Colon (tissue), 2 donors: Measurements from ENCODE around the gene PDGFA.

Experiments
- FAIRE-seq: peaks from 2 replicates; lab custom pipeline; 2012; peaks lifted over from hg19 to GRCh38; lab: Jason Lieb, UNC
- donor health status: control.
- donor health status: control.

PDGFA gene

DNA sequence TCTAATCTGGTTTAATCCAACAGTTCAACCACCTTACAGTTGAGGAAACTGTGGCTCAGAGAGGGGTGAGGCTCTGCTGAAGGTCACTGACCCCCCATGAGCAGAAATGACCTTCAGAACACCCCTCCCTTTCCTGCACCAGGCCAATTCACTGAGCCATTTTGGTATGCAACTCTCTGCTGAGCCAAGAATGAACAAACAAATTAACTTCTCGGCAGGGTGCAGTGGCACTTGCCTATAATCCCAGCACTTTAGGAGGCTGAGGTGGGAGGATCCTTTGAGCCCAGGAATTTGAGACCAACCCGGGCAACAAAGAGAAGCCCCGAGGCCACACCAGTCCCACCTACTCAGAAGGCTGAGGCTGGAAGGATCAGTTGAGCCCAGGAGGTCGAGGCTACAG, 29.8 kb downstream of the PDGFA start:
- FAIRE-seq = no peak

DNA sequence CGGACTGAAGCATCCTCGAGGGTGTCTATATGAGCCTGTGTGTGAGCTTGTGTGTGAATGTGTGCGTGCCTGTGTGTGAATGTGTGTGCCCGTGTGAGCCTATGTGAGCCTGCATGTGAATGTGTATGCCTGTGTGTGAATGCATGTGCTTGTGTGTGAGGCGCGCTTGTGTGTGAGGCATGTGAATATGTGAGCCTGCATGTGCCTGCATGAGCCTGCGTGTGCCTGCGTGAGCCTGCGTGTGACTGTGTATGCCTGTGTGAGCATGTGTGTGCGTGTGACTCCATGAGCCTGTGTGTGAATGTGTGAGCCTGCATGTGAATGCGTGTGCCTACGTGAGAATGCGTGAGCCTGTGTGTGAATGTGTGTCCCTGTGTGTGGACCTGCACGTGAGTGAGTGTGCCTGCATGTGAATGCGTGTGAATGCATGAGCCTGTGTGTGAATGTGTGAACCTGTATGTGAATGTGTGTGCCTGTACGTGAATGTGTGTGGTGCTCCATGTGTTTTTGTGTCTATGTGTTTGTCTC, 33.4 kb downstream of the PDGFA start:
- FAIRE-seq = no peak

DNA sequence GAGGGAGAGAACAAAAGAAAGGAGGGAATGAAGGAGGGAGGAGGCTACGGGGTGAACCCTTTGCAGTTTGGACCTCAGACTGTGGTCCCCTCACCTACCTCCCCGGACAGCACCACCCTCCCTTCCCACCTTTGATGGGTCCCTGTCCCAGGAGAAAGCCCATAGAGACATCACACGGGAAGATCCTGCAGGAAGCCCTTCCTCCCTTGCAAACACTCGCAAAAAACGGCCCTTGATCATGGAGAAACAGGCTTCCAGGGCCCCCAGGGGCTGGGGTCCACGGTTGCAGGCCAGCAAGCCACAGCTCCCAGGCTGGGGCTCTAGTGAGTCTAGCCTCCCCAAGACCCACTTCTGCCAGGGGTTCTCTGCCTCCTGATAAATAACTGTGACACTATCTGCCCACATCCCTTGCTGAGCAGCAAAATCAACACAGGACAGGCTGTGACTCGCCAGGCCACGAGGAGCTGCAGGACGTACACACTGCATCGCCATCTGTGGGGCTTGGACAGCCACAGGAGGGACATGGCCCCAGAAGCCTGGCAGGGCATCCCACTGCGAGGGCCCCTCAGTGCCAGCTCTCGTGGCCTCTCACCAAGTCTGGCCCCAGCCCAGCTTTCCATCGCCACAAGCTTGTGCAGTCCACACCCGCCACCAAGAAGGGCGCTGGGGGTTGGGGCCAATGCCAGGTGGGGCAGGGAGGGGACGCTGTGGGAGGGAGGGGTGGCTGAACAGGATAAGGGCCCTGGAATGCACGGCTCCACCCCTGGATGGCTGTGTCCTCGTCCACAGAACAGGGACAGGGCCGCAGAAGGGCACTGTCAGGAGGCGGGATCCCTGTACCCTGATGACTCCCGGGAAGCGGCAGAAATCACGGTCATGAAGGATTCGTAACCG, 34.2 kb downstream of the PDGFA start:
- FAIRE-seq = no peak

DNA sequence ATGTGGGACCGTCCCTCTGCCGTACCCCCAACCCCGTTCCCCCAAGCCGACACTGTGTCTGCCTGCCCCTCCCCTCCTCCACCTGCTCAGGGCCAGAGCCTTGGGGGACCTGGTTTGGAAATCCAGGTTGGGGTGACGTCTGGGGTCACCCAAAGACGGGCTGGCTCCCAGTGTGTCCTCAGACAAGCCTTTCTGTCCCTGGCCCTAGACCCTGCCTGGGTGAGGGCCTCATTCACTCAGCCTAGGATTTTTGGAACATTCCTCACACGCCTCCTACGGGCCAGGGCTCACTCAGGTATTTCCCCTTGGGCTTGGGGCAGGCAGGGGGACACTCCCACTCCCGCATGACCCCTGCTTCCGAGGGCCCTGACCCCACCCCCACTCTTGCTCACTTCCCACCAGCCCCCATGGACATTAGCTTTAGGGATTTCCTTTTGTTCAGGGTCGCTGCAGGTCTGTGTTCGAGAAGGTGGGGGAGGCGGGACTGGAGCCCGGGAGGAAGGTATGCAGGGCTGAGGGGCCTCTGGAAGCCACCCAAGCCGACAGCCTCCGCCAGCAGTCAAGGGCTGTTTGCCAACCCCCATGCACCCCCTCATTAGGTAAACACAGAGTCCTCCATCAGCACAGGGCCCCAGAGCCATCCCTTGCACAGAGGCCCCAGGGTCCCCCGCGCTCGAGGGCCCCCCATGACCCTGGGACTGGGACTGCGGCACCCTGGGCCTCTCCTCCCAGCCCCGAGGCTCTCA, 35.1 kb downstream of the PDGFA start:
- no peak for FAIRE-seq

DNA sequence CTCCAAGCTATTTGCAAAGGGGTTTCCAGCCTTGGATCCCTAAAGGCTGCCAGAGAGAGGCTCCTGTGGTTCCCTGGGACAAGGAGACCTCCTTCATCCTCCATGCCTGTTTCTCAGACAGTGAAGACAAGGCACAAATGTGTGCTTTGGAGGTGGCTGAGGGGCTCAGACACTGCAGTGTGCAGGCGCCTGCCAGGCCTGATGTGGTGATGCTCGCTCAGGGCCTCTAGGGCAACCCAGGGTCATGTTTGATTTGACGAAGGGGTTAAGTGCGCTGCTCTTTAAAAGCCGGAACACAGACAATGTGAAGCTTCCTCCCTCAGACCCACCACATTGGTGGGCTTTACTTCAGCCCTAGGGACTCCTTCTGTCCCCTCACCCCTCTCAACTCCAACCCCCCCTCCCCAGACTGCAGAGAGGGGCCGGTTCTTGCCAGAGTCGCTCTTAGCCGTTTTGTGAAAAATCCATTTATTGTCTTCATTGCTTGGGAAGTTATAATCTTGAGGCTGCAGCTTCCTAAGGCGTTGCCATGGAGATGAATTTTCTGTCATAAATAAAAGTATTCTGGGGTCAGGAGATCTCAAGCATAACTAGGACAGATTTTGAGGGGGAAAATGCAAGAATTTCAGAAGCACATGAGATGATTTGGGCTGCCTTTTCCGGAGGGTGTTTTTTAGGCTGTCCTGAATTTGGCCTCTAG, 35.8 kb downstream of the PDGFA start:
- FAIRE-seq = no peak

DNA sequence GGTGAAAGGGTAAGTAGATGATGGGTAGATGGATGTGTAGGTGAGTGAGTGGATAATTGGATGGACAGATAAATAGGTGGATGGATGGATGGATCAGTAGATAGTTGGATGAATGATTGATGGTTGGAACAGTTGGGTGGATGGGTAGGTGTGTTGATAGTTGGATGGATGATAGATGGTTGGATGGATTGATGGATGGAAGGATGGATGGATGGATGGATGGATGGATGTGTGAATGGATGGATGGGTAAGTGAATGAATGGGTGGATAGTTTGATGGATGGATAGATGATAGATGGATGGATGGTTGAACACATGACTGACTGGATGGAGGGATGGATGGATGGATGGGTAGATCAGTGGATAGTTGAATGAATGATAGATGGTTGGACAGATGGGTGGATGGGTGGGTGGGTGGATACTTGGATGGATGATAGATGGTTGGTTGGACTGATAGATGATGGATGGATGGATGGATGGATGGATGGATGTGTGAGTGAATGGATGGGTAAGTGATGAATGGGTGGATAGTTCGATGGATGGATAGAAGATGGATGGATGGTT, 37.0 kb downstream of the PDGFA start:
- FAIRE-seq = no peak

DNA sequence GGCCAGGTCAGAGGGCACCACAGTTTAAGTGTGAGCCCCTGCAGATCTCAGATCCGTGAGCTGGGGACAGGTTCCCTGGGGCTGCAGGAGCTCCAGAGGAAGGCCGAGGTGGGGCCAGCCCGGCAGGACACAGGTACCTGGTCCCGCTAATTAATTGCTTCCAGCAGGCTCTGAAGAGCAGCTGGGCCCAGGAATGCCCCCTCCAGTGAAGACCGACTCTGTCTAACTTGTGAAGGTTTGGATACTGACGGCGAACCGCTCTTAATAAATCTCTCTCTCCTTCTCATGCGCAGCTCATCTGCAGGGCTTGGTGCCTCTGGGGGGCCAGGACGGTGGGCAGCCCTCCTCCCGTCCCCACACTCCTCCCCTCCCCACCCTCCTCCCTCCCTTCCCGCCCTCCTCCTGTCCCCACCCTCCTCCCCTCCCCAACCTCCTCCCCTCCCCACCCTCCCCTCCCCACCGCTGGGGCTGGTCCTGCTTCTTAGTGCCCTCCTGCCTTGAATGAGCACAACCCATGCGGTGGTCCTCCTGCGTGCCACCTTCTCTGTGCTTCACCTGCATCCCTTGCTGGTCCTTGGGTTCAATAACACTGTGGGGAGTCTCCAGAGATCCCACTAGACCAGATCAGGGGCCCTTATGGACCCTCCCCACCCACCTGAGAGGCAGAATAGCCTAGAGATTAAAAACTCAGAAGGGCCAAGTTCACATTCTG, 38.3 kb downstream of the PDGFA start:
- FAIRE-seq = no peak

DNA sequence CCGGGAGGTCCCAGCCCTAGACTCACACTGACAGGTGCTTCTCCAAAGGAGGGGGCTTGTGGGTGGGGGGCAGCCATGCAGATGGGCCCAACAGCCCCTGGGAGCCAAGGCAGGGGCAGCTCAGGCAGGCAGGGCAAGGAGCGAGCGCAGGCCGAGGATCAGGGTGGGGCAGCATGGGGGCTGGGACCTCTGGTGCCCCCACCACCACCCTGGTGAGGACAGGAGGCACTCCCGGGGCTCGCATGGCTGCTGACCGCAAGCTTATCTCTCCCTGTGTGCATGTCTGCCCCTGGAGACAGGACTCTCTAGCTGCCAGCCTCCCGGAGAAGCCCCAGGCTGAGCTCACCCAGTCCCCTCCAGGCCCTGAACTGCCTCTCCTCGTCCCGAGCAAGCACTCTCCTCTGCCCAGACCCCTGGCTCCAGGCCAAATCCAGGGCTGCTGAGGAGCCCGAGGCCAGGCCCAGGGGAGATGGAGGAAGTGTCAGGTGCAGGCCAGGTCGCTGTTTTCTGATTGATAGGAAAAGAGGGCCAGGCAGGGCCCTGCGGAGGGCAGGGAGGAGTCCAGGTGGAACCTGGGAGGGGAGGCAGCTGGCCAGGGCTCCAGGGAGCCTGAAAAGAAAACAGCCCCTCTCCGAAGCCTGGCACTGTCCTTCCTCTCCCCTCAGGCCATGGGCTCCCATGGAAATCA, 39.0 kb downstream of the PDGFA start:
- no peak for FAIRE-seq

DNA sequence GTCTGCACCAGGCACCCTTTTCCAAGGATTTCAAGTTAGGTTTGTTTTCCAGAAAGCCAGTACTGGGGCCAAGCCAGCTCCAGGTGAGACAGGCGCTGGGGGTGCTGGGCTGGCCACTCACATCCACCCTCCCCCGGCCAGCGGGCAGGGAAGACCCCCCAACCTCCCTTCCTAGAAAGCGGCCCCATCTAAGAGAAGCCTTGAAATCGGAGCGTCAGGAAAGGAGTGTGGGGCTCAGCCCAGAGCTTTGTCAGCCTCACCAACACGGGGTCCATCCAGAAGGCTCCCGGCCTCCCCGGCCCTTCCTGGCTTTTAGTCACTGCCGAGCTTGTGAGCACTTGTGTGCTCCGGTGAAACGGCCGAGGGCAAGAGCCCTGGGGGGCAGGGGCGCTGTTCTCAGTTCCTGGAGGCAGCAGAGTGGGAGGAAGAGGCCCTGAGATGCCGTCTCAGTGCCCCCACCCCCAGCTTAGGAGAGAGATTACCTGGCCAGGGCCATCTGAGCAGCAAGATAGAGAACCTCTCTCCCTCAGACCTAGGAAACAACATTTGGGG, 39.6 kb downstream of the PDGFA start:
- FAIRE-seq = no peak

DNA sequence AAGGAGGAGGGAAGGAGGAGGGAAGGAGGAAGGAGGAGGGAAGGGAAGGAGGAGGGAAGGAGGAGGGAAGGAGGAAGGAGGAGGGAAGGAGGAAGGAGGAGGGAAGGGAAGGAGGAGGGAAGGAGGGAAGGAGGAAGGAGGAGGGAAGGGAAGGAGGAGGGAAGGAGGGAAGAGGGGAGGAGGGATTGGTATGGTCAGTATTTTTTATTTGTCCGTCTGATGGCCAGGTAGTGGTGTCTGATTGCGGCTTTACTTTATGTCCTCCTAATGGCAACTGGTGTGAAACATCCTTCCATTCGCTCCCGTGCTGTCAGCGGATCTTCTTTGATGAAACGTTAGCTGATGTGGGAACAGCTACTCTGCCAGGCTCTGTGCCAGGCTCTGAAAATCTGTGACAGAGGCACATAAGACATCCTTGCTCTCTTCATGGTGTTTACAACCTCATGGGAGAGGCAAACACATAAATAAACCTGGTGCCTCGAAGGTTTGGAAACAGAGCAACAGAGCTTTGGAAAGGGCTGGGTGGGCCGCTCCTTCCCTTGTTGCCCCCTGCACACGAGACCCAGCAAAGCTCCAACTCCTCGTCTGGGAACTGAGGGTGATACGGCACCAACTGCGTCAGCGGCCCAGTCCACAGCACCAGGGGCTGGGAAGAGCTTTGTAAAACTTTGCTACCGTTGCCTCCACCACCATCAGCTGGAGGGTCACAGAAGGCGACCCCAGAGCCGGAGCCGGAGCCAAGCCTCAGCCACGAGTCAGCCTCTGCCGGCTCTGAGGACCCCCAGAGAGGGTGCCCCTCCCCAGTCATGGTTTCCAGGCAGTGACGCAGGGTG, 40.3 kb downstream of the PDGFA start:
- FAIRE-seq = no peak

DNA sequence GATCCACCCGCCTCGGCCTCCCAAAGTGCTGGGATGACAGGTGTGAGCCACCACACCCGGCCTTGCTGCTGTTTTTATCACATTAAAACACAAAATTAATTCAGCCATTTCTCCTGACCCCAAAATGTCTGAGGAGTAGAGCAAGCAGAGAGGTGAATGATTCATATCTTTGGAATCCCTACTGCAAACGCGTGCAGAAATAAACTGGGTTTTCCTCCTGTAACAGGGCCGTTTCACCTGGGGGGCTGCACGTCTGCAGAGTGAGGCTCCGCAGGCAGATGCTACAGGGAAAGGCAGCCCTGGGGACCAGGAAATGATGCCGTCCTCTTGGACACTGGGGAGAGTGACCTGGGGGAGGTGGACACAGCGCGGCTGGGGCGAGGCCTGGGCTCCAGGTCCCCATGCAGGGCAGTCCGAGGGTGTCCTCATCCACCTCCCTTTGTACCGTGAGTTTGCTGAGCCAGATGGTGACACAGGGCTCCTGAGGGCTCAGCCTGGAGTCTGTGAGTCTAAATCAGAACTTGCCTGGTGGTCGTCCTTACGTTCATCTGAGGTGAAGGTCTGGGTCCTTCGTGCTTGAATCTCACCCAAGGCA, 41.9 kb downstream of the PDGFA start:
- no peak for FAIRE-seq

DNA sequence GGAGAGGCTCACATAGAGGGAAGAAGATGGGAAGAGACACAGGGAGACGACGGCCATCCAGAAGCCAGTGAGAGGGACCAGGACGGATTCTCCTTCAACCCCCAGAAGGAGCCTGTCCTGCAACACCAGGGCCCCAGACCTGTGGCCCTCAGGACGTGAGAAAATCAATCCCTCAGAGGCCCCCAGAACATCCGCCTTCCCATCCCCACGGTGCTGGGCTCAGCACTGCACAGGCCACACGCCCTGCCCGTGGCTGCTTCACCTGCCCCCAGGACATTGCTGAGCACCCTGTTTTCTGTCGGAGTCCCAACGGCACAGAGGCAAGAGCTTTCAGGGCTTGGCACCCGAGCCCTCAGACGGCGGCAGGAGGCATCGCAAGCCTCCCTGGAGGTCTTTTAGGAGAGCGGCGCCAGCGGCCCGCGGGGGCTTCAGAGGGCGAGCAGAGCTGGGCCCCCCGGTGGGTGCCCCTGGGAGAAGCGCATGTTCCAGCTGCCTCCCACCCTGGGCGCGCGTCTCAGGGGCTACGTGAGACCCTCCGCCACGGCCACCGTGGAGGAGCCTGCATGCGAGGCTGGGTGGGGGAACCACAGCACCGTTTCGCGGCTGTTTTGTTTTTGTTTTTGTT, 42.8 kb downstream of the PDGFA start:
- no peak for FAIRE-seq

DNA sequence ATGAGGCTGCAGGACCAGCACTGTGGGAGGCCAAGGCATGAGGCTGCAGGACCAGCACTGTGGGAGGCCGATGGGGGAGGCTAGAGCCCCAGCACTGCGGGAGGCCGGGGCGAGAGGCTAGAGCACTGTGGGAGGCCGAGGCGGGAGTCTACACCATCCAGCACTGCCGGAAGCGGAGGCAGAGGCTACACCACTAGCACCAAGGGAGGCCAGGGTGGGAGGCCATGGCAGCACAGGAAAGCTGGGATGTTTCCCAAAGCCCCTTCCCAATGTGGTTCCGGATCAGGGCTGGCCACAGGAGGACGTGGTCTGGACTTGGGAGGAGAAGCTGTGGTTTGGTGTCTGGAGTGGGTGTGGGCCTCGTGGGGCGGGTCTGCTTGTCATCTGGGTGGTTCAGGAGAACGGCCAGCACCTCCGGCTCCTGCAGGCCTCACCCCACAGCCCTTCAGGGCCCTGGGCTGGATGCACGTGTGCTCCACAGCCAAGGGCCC, 43.6 kb downstream of the PDGFA start:
- FAIRE-seq = no peak

DNA sequence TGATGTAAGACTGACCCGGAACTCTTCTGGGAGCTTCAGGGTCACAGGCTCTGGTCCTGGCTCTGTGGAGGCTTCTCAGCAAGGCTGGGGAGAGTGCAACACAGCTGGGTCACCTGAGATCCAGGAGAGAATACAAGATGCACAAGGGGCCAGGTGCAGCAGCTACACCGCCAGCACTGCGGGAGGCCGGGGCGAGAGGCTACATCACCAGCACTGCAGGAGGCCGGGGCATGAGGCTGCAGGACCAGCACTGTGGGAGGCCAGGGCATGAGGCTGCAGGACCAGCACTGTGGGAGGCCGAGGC, 44.3 kb downstream of the PDGFA start:
- FAIRE-seq = no peak

DNA sequence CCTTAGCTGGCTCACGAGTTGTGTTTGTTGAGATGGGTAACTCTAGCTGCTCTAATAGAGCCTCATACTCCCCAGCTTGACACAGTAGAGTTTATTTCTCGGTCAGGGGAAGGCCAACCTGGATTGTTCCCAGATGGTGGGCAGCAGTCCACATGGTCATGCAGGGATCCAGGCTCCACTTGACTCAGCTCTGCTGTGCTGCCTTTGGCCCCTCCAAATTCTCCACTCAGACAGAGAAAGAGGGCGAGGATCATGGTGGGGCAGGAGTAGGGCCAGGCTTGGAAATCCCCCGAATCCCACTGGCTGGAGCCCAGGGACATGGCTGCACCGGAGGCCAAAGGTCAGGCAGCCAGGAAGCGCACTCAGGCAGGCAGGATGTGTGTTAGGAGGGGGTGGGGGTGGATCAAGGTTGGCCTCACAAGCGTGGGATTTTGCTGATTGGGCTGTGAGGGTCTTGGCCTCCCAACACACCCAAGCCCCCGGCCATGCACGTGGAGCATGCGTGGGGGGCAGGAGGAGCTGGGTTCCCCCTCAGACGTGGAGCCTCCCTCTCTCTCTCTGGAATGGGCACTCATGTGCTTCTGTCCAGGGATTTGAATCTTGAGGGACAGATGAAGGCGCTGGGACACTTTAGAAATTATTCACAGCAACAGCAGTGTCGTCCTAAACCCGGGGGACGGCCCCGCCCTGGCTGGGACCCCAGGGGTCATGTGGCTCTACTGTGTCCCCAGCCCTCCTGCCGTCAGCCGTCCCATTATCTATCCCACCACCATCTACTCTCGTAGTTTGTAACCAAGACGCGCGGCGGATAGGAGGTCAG, 44.8 kb downstream of the PDGFA start:
- no peak for FAIRE-seq

DNA sequence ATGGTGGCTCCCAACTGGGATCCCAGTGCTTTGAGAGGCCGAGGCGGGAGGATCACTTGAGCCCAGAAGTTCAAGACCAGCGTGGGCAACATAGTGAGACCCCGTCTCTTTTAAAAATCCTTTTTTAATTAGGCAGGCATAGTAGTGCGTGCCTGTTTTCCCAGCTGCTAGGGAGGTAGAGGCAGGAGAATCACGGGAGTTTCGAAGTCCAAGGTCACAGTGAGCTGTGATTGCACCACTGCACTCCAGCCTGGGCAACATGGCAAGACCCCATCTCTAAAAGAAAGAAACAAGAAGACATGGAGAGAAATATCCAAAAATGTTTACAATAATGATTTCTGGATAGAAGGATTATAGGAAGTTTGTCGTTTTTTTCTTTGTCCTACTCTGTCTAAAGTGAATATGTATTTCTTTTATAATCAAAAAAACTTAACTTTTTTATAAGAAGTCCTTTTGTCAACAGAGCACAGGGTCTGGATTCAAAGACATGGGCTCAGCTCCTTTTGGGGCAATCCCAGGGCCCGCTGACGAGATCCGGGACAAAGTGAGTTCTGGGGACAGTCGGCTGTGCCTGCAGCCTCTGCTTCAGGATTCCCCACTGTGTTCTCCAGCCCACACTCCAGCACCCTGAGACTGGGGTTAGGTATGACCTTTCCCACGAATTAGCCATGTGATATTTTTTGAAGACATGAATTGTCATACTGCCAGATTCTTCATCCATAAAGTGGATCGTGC, 45.6 kb downstream of the PDGFA start:
- FAIRE-seq = no peak

DNA sequence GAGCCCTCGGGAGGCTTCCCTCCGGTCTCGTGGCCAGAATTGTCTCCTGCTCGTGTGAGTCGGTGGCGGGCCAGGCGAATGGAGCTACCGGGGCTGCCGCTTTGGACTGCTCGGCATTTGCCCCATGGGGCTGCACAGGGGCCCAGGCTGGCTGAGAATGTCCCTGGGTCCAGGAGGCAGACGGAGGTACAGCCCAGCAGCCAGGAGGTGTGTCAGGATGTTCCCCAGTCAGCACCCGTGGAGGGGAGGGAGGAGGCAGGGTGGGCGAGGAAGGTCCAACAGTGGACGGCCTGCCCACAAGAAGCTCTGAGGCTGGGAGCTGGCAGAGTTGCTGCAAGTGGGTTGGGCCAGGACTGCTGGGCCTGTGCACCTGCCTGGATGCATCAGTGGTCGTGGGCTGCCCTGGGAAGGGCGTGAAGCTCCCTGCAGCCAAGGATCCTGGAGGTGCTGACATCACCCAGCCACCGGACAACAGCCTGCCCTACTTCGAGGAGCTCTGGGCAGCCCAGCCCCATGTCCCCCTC, 46.4 kb downstream of the PDGFA start:
- FAIRE-seq = no peak
